GM18526 (cell line): Measurements from ENCODE around the gene PDE8B.

Experiments
- POLR2A ChIP-seq: IDR thresholded peaks from 3 replicates; pipeline ENCODE4 v1.6.1; 2011; ENCODE audit not compliant: insufficient read length; ENCODE audit errors: extremely low read depth

PDE8B gene

DNA sequence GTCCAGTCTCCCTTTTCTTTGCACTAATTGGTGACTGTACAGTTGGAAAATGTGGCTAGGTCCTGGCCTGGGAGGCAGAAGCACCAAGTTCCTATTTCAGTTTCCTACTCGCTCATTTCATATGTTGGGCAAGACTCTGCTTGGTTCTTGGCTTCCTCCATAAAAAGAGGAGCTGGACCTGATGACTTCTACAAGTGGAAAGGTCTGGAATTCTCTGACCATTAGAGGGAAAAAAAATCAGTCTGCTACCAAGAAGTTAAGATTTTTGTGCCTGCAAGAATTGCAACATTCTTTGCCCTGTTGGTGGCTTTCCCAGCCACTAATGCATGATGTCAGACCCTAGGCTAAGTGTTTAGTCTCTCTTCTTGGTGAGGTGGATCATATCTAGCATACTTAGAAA is 190.2 kb downstream of the PDE8B start:
- TF ChIP-seq POLR2A: no peak

DNA sequence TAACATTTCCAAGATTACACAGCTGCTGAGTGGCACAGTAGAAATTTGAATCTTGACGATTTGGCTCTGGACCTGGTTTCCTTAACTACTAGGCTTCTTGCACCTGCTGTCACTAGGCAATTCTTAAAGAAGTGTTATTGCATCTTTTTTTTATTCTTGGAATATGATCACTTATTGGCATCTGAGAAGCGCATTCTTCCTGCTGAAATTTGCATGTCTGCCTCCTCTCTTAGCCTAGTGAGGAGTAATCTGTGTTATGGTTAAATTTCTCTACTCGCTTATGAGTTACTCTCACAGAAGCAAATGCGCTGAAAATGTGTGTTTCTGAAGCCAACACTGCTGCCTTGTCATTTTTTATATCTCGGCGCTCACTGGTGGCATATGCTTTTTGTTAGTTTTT is 192.3 kb downstream of the PDE8B start:
- no peak for TF ChIP-seq POLR2A

DNA sequence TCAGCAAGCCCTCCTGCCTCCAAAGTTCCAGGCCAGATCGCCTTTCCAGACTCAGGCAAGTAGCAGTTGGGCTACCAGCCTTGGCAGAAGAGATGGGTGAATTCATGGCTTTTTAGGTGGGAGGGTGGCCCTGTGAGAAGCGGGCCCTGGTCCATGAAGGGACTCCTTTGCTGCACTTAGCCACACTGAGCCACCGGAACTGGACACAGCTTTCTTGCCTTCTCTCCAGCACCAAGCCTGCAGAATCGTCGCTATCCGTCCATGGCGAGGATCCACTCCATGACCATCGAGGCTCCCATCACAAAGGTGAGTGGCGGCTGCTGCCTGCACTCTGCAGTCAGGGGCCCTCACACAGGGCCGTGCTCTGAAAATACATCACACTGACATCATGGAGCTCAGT is 196.7 kb downstream of the PDE8B start:
- TF ChIP-seq POLR2A: no peak

DNA sequence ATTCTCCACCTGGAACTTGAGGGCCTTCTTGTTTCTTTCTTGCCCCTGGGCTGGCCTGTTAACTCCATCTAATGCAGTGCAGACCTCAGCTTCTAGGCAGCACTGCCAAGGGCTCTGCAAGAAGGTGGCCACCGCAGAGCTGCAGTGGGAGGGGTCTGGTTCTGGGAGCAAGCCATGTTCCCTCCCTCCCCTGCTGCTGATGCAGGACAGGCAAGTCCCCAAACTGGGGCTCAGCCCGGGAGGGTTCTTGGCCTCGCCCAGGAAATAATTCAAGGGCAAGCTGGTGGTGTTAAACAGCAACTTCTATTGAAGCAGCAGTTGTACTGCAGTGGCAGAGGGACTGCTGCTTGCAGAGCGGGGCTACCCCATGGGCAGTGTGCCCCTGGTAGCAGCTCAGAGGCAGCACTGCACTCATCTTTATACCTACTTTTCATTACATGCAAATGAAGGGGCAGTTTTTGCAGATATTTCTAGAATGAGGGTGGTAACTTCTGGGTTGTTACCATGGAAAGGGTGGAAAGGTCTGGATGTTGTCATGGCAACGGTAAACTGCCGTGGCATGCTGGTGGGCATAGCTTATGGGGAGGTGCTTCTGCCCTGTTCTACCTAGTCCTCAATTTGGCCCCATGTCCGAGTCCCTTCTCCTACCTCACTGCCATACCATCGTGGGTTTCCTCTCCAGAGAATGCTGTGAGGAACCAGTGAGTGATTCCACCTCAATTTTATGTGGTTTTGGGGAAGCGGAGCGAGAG is 199.6 kb downstream of the PDE8B start:
- TF ChIP-seq POLR2A: no peak

DNA sequence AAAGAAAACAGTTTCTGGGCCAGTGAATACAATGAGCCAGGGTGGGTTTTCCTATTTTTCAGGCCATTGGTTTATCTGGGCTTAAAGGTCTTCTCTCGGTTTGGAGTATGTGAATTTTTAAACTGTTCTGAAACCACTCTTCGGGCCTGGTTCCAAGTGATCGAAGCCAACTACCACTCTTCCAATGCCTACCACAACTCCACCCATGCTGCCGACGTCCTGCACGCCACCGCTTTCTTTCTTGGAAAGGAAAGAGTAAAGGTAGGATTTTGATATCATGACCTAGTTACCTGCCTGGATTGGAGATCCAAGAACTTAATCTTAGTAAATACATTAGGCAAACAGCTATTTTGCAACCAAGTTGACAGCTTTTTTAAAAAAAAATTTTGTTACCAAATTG is 202.6 kb downstream of the PDE8B start:
- no peak for TF ChIP-seq POLR2A

DNA sequence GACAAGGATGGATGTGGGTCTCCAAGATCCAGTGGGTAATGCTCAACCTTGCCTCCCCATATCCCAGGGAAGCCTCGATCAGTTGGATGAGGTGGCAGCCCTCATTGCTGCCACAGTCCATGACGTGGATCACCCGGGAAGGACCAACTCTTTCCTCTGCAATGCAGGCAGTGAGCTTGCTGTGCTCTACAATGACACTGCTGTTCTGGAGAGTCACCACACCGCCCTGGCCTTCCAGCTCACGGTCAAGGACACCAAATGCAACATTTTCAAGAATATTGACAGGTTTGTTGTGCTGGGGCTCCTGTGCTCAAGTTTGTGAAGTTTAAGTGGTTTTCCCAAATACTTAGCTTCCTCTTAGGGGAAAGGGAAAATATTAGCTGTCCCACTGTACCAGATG is 207.7 kb downstream of the PDE8B start:
- no peak for TF ChIP-seq POLR2A

DNA sequence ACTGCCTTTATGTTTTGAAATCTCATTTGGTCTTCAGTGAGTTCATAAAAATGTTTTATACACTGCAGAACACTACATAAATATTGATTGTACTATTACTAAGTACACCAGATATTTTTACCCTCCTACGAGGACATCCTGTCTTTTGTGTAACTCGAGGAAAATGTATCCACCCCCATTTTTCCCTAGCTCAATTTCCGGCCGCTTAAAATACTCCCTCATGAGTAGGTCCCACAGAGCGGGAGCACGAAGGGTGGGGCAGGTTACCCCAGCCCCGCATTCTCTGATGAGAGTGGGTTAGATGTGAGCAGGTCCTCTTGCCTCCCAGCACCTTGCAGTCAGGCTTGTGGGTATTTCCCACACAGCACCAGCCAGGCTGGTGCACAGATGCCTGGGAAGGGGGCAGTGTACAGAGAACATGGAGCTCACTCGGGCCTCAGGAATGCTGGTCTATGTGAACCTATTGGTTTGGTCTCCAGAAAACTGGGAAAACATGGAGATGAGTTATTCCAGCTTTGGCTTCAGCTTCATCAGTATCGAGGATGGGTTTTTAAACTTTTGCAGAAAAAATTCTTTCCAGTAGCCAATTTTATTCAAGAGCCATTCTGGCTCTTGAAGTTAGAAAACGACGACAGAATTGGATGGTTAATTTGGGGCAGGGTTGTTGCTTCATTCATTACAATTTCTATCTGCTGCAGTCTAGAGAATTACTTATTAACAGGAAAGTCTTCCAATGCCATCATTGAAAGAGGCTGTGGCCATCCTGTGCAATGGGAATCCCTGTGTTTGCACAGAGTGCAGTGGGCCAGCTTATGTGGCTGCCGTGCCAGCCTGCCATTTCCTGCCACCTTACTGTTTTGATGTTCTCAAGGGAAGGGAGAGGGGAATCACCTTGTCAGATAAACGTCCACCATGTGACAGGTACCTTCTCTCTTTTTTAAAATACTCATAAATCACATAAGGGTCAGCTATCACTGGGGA is 208.4 kb downstream of the PDE8B start:
- TF ChIP-seq POLR2A: no peak

DNA sequence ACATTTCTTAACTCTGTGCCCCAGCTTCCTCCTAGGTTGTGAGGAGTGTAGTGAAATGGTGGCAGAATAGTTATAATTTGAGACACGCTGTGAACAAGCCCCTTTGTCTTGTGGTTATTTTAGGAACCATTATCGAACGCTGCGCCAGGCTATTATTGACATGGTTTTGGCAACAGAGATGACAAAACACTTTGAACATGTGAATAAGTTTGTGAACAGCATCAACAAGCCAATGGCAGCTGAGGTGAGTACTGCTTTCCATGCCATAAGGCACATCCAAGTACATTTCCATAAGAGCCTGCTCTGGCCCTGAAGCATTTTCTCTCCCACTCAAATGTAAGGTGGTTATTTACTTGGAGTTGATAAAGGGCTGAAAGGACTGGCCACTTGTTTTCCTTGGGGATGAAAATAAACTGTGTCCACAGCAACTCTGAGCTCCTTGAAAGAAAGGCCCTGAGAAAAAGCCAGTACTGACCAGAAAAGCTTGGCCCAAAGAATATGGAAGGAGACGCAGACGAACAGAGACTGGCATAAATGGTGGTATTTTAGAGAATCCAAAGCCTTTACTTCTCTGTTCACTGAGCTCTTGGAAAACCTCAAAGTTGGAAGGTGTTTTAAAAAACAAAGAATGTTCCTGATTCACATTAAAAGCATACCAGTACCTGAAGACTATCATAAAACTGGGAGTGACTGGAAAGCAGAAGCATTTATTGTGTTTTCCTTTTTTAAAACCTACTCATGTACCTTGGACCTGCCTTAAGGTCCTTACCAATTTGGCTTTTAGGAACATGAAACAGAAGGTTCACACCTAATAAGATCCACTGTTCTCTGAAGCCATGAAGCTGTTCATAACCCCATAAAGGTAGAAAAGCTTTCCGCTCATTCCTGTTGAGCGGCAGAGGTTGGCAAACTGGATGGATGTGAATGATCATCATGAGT is 209.4 kb downstream of the PDE8B start:
- TF ChIP-seq POLR2A: no peak

DNA sequence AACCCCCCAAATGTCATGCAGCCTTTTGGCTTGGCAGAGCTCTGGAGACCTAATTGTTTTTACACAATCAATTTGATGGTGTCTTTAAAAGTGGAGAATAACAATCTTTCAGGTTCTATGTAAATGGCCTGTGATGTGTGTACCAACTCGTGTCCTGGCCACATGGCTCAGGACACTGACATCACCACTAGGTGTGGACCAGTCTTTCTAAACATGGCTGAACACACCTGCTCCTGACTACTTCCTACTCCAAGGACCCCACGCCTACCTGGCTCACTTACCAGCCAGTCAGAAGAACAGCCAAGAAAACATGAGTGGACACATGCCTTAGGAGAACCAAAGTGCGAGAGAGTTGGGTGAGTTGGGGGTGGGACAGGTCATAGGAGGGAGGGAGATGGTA is 210.5 kb downstream of the PDE8B start:
- no peak for TF ChIP-seq POLR2A

DNA sequence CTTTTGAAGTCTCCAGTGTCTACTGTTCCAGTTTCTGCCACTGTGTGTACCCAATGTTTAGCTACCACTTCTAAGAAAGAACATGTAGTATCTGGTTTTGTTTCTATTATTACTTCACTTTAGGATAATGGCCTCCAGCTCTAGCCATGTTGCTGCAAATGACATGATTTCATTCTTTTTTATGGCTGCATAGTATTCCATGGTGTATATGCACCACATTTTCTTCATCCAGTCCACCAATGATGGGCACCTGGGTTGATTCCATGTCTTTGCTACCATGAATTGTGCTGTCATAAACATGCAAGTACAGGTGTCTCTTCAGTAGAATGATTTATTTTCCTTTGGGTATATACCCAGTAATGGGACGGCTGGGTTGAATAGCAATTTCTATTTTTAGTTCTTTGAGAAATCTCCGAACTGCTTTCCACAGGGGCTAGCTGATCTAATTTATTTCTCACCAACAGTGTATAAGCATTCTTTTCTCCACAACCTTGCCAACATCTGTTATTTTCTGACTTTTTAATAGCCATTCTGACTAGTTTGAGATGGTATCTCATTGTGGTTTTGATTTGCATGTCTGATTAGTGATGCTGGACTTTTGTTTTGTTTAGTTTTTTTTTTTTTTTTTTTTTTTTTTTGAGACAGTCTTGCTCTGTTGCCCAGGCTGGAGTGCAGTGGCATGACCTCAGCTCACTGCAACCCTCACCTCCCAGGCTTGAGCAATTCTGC is 212.7 kb downstream of the PDE8B start:
- TF ChIP-seq POLR2A: no peak

DNA sequence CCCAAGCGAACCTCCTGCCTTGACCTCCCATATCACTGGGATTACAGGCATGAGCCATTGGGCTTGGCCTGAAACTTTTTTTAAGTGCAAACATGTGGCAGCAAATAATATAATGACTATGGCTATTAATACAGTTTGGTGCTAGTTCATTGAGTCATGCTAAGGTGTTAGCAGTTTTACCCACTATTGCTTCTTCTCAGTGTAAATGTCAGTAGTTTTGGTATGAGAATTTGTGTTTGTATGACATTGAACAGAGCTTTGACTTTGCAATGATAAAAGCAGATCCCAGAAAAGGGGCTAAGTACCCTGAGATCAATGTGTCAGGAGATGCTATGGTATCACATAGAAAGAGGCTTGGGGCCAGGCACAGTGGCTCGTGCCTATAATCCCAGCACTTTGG is 214.4 kb downstream of the PDE8B start:
- TF ChIP-seq POLR2A: no peak

DNA sequence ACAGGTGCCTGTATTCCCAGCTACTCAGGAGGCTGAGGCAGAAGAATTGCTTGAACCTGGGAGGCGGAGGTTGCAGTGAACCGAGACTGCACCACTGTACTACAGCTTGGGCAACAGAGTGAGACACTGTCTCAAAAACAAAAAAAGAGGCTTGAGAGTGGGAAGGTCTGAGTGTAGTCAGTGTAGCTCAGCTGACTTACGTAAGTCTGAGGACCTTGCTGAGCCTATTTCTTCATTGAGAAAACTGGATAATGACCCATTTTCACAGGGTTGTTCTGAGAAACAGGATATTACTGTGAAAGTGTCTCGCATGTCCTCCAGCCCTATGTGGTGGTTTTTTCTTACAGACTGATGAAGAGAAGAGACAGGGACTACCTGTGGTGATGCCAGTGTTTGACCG is 214.9 kb downstream of the PDE8B start:
- no peak for TF ChIP-seq POLR2A

DNA sequence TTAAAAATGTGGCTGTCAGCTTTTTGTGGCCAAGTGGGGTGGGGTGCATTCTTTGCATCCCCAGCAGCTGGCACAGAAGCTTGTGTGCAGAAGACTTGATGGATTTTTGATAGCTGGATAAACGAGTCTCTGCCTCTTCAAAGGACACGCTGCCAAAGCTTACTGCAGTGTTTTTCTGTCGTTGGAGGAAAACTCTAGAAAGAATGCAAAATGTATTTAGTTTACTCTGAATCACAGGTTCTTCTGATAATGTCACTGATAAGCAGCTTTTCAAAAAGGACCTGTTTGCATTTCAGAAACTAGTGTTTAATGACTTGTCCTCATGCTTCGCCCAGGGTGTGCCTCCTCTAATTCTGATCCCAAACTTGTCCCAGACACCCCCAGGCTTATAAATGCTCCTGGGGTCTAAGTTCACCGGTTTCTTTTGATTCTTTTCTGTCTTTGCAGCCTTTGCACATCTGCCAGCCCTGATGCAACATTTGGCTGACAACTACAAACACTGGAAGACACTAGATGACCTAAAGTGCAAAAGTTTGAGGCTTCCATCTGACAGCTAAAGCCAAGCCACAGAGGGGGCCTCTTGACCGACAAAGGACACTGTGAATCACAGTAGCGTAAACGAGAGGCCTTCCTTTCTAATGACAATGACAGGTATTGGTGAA is 215.6 kb downstream of the PDE8B start:
- no peak for TF ChIP-seq POLR2A

DNA sequence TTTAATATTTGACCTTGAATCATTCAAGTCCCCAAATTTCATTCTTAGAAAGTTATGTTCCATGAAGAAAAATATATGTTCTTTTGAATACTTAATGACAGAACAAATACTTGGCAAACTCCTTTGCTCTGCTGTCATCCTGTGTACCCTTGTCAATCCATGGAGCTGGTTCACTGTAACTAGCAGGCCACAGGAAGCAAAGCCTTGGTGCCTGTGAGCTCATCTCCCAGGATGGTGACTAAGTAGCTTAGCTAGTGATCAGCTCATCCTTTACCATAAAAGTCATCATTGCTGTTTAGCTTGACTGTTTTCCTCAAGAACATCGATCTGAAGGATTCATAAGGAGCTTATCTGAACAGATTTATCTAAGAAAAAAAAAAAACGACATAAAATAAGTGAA is 216.2 kb downstream of the PDE8B start:
- TF ChIP-seq POLR2A: no peak
